ENCODE data around the gene SPATA13.
"Not testable (repeated sequence)": the region's sequence is repeated elsewhere in the genome, so short reads cannot be mapped to it uniquely, and the experiment has no call there.

The SPATA13 gene

GRCh38 chr13:24207841-24208667 lies 47.5 kb downstream of the SPATA13 start:
- H3K27me3 ChIP-seq (ENCODE audit: control insufficient read depth in 5 of 5, insufficient read depth in 4 of 5, low read length in 5 of 5) = peaks cover 0 to 2% (median 0%) of the 10 kb centered on the region in 5 donors
- no peaks in the 10 kb centered on the region for H3K36me3 ChIP-seq (ENCODE audit: control insufficient read depth in 5 of 5, insufficient read depth in 5 of 5, low read length in 5 of 5)
- H3K9me3 ChIP-seq (ENCODE audit: control insufficient read depth in 5 of 5, low read length in 5 of 5) = no peaks in the 10 kb centered on the region
- H3K4me3 ChIP-seq (ENCODE audit: low read depth in 1 of 5, low read length in 5 of 5) = peak overlapping the region in 3 of 5 donors; percentile 16 to 29 (median 19)
- peaks cover 4 to 27% (median 22%) of the 10 kb centered on the region in 5 donors for H3K4me1 ChIP-seq (ENCODE audit: control insufficient read depth in 5 of 5, insufficient read depth in 5 of 5, low read length in 5 of 5)
- H3K27ac ChIP-seq (ENCODE audit: low read depth, low read length) = peak overlapping the region; percentile 43
- peak overlapping the region in 2 of 5 donors; percentile 55 to 59 for H3K9ac ChIP-seq (ENCODE audit: low read length in 5 of 5)

- Histone ChIP-seq H3K9me3 (ENCODE audit: control insufficient read depth in 5 of 5, low read length in 5 of 5) (no peaks in the 10 kb centered on the region), H3K27ac (ENCODE audit: low read depth, low read length) (peak overlapping the region; percentile 43), H3K27me3 (ENCODE audit: control insufficient read depth in 5 of 5, insufficient read depth in 4 of 5, low read length in 5 of 5) (no peaks in the 10 kb centered on the region), H3K4me1 (ENCODE audit: control insufficient read depth in 5 of 5, insufficient read depth in 5 of 5, low read length in 5 of 5) (peaks cover 4 to 22% (median 17%) of the 10 kb centered on the region in 5 donors), H3K9ac (ENCODE audit: low read length in 5 of 5) (no peak overlapping the region), H3K36me3 (ENCODE audit: control insufficient read depth in 5 of 5, insufficient read depth in 5 of 5, low read length in 5 of 5) (no peaks in the 10 kb centered on the region), H3K4me3 (ENCODE audit: low read depth in 1 of 5, low read length in 5 of 5) (no peak overlapping the region)
These were observed 48.6 kb downstream of the SPATA13 start for GRCh38 chr13:24209138-24209537.

DNA sequence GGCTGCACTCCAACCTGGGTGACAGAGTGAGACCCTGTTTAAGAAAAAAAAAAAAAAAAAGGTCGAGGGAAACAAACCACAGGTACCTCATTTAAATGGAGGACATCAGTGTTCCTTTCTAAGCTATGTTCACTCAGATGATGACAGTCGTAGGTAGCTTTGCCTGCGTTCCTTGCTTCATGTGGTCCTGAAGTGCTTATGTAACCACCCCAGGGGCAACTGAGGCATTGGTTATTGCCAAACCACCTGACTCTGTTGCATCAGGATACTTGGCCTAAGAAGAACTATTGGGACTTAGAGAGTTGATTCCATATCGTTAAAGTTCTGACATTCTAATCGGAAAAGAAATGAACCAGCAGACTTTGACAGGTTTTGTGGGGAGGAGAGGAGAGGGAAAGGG lies 51.7 kb downstream of the SPATA13 start:
- H3K27me3 ChIP-seq (ENCODE audit: control insufficient read depth in 5 of 5, insufficient read depth in 4 of 5, low read length in 5 of 5) = no peaks in the 10 kb centered on the region
- no peaks in the 10 kb centered on the region for H3K36me3 ChIP-seq (ENCODE audit: control insufficient read depth in 5 of 5, insufficient read depth in 5 of 5, low read length in 5 of 5)
- H3K9ac ChIP-seq (ENCODE audit: low read length in 5 of 5) = no peak overlapping the region
- peaks cover 4 to 37% (median 30%) of the 10 kb centered on the region in 5 donors for H3K4me1 ChIP-seq (ENCODE audit: control insufficient read depth in 5 of 5, insufficient read depth in 5 of 5, low read length in 5 of 5)
- H3K27ac ChIP-seq (ENCODE audit: low read depth, low read length) = no peak overlapping the region
- H3K4me3 ChIP-seq (ENCODE audit: low read depth in 1 of 5, low read length in 5 of 5) = peak overlapping the region in 1 of 5 donors; percentile 9
- H3K9me3 ChIP-seq (ENCODE audit: control insufficient read depth in 5 of 5, low read length in 5 of 5) = no peaks in the 10 kb centered on the region

DNA sequence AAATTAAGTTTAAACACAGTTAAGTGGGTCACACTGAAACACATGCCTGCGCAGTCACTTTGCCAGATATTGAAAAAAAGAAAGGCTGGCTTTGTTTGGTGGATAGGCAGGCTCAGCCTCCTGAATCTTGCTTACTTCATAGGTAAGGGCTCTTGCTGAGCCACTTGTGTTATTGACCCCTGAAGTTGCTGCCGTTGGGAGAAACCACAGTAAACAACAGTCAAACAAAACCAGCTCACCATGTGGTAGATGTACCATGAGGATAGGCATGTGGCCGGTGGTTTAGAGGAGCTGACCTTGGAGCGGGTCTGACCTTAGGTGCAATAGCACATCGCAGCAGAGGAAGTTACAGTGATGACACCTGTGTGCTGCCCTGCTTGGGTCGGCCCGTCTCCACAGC lies 52.2 kb downstream of the SPATA13 start:
- Histone ChIP-seq H3K4me3 (ENCODE audit: low read depth in 1 of 5, low read length in 5 of 5) (peak overlapping the region in 1 of 5 donors; percentile 9), H3K36me3 (ENCODE audit: control insufficient read depth in 5 of 5, insufficient read depth in 5 of 5, low read length in 5 of 5) (no peaks in the 10 kb centered on the region), H3K27me3 (ENCODE audit: control insufficient read depth in 5 of 5, insufficient read depth in 4 of 5, low read length in 5 of 5) (no peaks in the 10 kb centered on the region), H3K9me3 (ENCODE audit: control insufficient read depth in 5 of 5, low read length in 5 of 5) (no peaks in the 10 kb centered on the region), H3K9ac (ENCODE audit: low read length in 5 of 5) (no peak overlapping the region), H3K27ac (ENCODE audit: low read depth, low read length) (no peak overlapping the region), H3K4me1 (ENCODE audit: control insufficient read depth in 5 of 5, insufficient read depth in 5 of 5, low read length in 5 of 5) (peaks cover 6 to 39% (median 33%) of the 10 kb centered on the region in 5 donors)

GRCh38 chr13:24213932-24214331 lies 53.4 kb downstream of the SPATA13 start:
- Histone ChIP-seq H3K27ac (ENCODE audit: low read depth, low read length) (no peak overlapping the region), H3K9ac (ENCODE audit: low read length in 5 of 5) (no peak overlapping the region), H3K4me3 (ENCODE audit: low read depth in 1 of 5, low read length in 5 of 5) (no peak overlapping the region), H3K9me3 (ENCODE audit: control insufficient read depth in 5 of 5, low read length in 5 of 5) (no peaks in the 10 kb centered on the region), H3K4me1 (ENCODE audit: control insufficient read depth in 5 of 5, insufficient read depth in 5 of 5, low read length in 5 of 5) (peaks cover 1 to 34% (median 23%) of the 10 kb centered on the region in 5 donors), H3K27me3 (ENCODE audit: control insufficient read depth in 5 of 5, insufficient read depth in 4 of 5, low read length in 5 of 5) (no peaks in the 10 kb centered on the region), H3K36me3 (ENCODE audit: control insufficient read depth in 5 of 5, insufficient read depth in 5 of 5, low read length in 5 of 5) (no peaks in the 10 kb centered on the region)

DNA sequence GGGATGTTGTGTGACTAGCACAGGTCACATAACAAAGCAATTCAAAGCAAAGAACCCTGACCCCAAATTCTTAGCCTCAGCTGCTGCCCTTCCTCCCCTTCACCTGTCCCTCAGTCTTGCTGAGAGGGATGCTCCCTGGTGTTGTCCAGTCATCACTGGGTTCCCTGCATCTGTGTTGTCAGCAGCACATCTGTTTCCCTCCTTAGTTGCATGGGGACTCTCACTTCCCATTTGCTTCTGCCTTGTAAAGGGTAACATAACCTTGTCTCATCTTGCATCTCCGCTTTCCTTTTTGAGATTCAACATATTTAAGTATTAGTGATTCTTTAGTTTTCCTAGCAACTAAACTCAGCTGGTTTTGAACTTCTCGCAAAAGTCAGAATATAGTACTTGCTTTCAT lies 54.0 kb downstream of the SPATA13 start:
- H3K27me3 ChIP-seq (ENCODE audit: control insufficient read depth in 5 of 5, insufficient read depth in 4 of 5, low read length in 5 of 5) = no peaks in the 10 kb centered on the region
- no peaks in the 10 kb centered on the region for H3K9me3 ChIP-seq (ENCODE audit: control insufficient read depth in 5 of 5, low read length in 5 of 5)
- no peak overlapping the region for H3K4me3 ChIP-seq (ENCODE audit: low read depth in 1 of 5, low read length in 5 of 5)
- peaks cover 1 to 35% (median 26%) of the 10 kb centered on the region in 5 donors for H3K4me1 ChIP-seq (ENCODE audit: control insufficient read depth in 5 of 5, insufficient read depth in 5 of 5, low read length in 5 of 5)
- no peak overlapping the region for H3K9ac ChIP-seq (ENCODE audit: low read length in 5 of 5)
- H3K36me3 ChIP-seq (ENCODE audit: control insufficient read depth in 5 of 5, insufficient read depth in 5 of 5, low read length in 5 of 5) = no peaks in the 10 kb centered on the region
- H3K27ac ChIP-seq (ENCODE audit: low read depth, low read length) = no peak overlapping the region

DNA sequence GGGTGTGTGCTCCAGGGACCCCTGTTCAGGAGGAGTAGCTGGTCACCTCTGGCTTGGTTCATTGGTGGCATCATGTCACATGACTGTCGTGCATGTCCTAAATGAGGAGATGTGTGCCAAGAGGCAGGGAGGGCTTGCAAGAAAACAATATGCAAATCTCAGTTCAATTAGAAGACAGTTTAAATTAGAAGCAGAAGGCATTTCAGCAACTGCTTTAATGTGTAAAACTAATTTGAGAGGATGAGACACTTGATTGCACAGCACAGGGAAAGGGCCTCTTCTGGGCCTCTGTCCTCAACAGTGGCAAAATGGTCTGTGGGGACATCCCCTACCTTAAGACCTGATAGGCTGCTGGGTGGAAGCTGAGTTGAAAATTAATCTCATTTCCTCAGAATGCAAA lies 54.6 kb downstream of the SPATA13 start:
- H3K9me3 ChIP-seq (ENCODE audit: control insufficient read depth in 5 of 5, low read length in 5 of 5) = no peaks in the 10 kb centered on the region
- H3K4me1 ChIP-seq (ENCODE audit: control insufficient read depth in 5 of 5, insufficient read depth in 5 of 5, low read length in 5 of 5) = peaks cover 1 to 39% (median 26%) of the 10 kb centered on the region in 5 donors
- H3K9ac ChIP-seq (ENCODE audit: low read length in 5 of 5) = no peak overlapping the region
- no peak overlapping the region for H3K27ac ChIP-seq (ENCODE audit: low read depth, low read length)
- H3K36me3 ChIP-seq (ENCODE audit: control insufficient read depth in 5 of 5, insufficient read depth in 5 of 5, low read length in 5 of 5) = no peaks in the 10 kb centered on the region
- no peaks in the 10 kb centered on the region for H3K27me3 ChIP-seq (ENCODE audit: control insufficient read depth in 5 of 5, insufficient read depth in 4 of 5, low read length in 5 of 5)
- no peak overlapping the region for H3K4me3 ChIP-seq (ENCODE audit: low read depth in 1 of 5, low read length in 5 of 5)

- H3K27me3 ChIP-seq (ENCODE audit: control insufficient read depth in 5 of 5, insufficient read depth in 4 of 5, low read length in 5 of 5) = no peaks in the 10 kb centered on the region
- H3K36me3 ChIP-seq (ENCODE audit: control insufficient read depth in 5 of 5, insufficient read depth in 5 of 5, low read length in 5 of 5) = no peaks in the 10 kb centered on the region
- no peak overlapping the region for H3K27ac ChIP-seq (ENCODE audit: low read depth, low read length)
- H3K9me3 ChIP-seq (ENCODE audit: control insufficient read depth in 5 of 5, low read length in 5 of 5) = no peaks in the 10 kb centered on the region
- H3K4me3 ChIP-seq (ENCODE audit: low read depth in 1 of 5, low read length in 5 of 5) = no peak overlapping the region
- peaks cover 1 to 39% (median 26%) of the 10 kb centered on the region in 5 donors for H3K4me1 ChIP-seq (ENCODE audit: control insufficient read depth in 5 of 5, insufficient read depth in 5 of 5, low read length in 5 of 5)
- no peak overlapping the region for H3K9ac ChIP-seq (ENCODE audit: low read length in 5 of 5)
These were observed 55.2 kb downstream of the SPATA13 start for GRCh38 chr13:24215732-24216131.

- Histone ChIP-seq H3K9ac (ENCODE audit: low read length in 5 of 5) (no peak overlapping the region), H3K4me1 (ENCODE audit: control insufficient read depth in 5 of 5, insufficient read depth in 5 of 5, low read length in 5 of 5) (peaks cover 1 to 39% (median 26%) of the 10 kb centered on the region in 5 donors), H3K27me3 (ENCODE audit: control insufficient read depth in 5 of 5, insufficient read depth in 4 of 5, low read length in 5 of 5) (no peaks in the 10 kb centered on the region), H3K36me3 (ENCODE audit: control insufficient read depth in 5 of 5, insufficient read depth in 5 of 5, low read length in 5 of 5) (no peaks in the 10 kb centered on the region), H3K27ac (ENCODE audit: low read depth, low read length) (no peak overlapping the region), H3K4me3 (ENCODE audit: low read depth in 1 of 5, low read length in 5 of 5) (no peak overlapping the region), H3K9me3 (ENCODE audit: control insufficient read depth in 5 of 5, low read length in 5 of 5) (no peaks in the 10 kb centered on the region)
These were observed 55.7 kb downstream of the SPATA13 start for GRCh38 chr13:24216176-24216575.

- H3K27ac ChIP-seq (ENCODE audit: low read depth, low read length) = peak overlapping the region; percentile 25
- H3K4me3 ChIP-seq (ENCODE audit: low read depth in 1 of 5, low read length in 5 of 5); H3K27me3 ChIP-seq (ENCODE audit: control insufficient read depth in 5 of 5, insufficient read depth in 4 of 5, low read length in 5 of 5); H3K9ac ChIP-seq (ENCODE audit: low read length in 5 of 5); H3K36me3 ChIP-seq (ENCODE audit: control insufficient read depth in 5 of 5, insufficient read depth in 5 of 5, low read length in 5 of 5); H3K9me3 ChIP-seq (ENCODE audit: control insufficient read depth in 5 of 5, low read length in 5 of 5): not testable (repeated sequence)
- H3K4me1 ChIP-seq (ENCODE audit: control insufficient read depth in 5 of 5, insufficient read depth in 5 of 5, low read length in 5 of 5) = peaks cover 1 to 39% (median 26%) of the 10 kb centered on the region in 5 donors
These were observed 56.3 kb downstream of the SPATA13 start for GRCh38 chr13:24216779-24217178.

Measured in subcutaneous abdominal adipose tissue (tissue), 5 donors.